WERI-Rb-1 (cell line): ENCODE results near the gene RREB1.

Experiments
- DNase-seq: peaks from one replicate; pipeline ENCODE4 v3.0.0-alpha.2; 2020
- H3K27ac ChIP-seq: fragments of 250-450 bp; sonication (Bioruptor Pico); 2 replicates; pipeline ENCODE4 v1.5.1; 2020; ENCODE audit warnings: mild to moderate bottlenecking, moderate library complexity
- H3K27me3 ChIP-seq: fragments of 250-450 bp; sonication (Bioruptor Pico); 2 replicates; pipeline ENCODE4 v1.5.1; 2021; ENCODE audit warnings: mild to moderate bottlenecking, low read depth, moderate library complexity; ENCODE audit not compliant: insufficient read depth, severe bottlenecking
- H3K36me3 ChIP-seq: fragments of 250-450 bp; sonication (Bioruptor Pico); 2 replicates; pipeline ENCODE4 v1.5.1; 2020; ENCODE audit warnings: mild to moderate bottlenecking, moderate library complexity
- H3K4me3 ChIP-seq: 2 replicates; pipeline ENCODE4 v1.5.1; 2011; ENCODE audit warnings: low read depth, mild to moderate bottlenecking, control low read depth, low read length
- H3K9me3 ChIP-seq: fragments of 250-450 bp; sonication (Bioruptor Pico); 2 replicates; pipeline ENCODE4 v1.5.1; 2021; ENCODE audit warnings: mild to moderate bottlenecking, moderate library complexity; ENCODE audit not compliant: severe bottlenecking
- CTCF ChIP-seq: IDR thresholded peaks from 2 replicates; pipeline ENCODE4 v1.5.1; 2011; ENCODE audit warnings: low read depth, mild to moderate bottlenecking, control low read depth, inconsistent platforms, low read length

Gene RREB1

GRCh38 chr6:7161253-7161623, 53.5 kb downstream of the RREB1 start:
- no peak overlapping the region for H3K27ac ChIP-seq
- no peaks in the 10 kb centered on the region for H3K9me3 ChIP-seq
- DNase-seq: no peak

GRCh38 chr6:7161845-7162244, 54.1 kb downstream of the RREB1 start:
- TF ChIP-seq CTCF: no peak
- Histone ChIP-seq H3K36me3 (peaks cover 30% of the 10 kb centered on the region), H3K9me3 (no peaks in the 10 kb centered on the region), H3K4me3 (no peak overlapping the region), H3K27me3 (no peaks in the 10 kb centered on the region), H3K27ac (no peak overlapping the region)
- no peak for DNase-seq

More at GRCh38 chr6:7161253-7161623, 53.5 kb downstream of the RREB1 start:
- no peak overlapping the region for H3K4me3 ChIP-seq
- TF ChIP-seq CTCF: no peak
- peaks cover 28% of the 10 kb centered on the region for H3K36me3 ChIP-seq
- no peaks in the 10 kb centered on the region for H3K27me3 ChIP-seq

GRCh38 chr6:7163661-7164071, 55.9 kb downstream of the RREB1 start:
- Histone ChIP-seq H3K27me3 (no peaks in the 10 kb centered on the region), H3K27ac (no peak overlapping the region), H3K9me3 (no peaks in the 10 kb centered on the region), H3K4me3 (no peak overlapping the region), H3K36me3 (peaks cover 30% of the 10 kb centered on the region)
- no peak for DNase-seq
- no peak for TF ChIP-seq CTCF

GRCh38 chr6:7164536-7165001, 56.8 kb downstream of the RREB1 start:
- no peaks in the 10 kb centered on the region for H3K27me3 ChIP-seq
- peaks cover 30% of the 10 kb centered on the region for H3K36me3 ChIP-seq
- no peak for DNase-seq
- H3K27ac ChIP-seq: no peak overlapping the region
- no peak for TF ChIP-seq CTCF
- no peaks in the 10 kb centered on the region for H3K9me3 ChIP-seq
- no peak overlapping the region for H3K4me3 ChIP-seq

- H3K9me3 ChIP-seq: no peaks in the 10 kb centered on the region
- TF ChIP-seq CTCF: no peak
- H3K4me3 ChIP-seq: no peak overlapping the region
- H3K36me3 ChIP-seq: peaks cover 30% of the 10 kb centered on the region
- no peaks in the 10 kb centered on the region for H3K27me3 ChIP-seq
- no peak for DNase-seq
- no peak overlapping the region for H3K27ac ChIP-seq
These were observed 57.5 kb downstream of the RREB1 start for GRCh38 chr6:7165002-7165889.

- H3K27ac ChIP-seq: no peak overlapping the region
- TF ChIP-seq CTCF: no peak
- peaks cover 30% of the 10 kb centered on the region for H3K36me3 ChIP-seq
- DNase-seq: no peak
- no peaks in the 10 kb centered on the region for H3K9me3 ChIP-seq
- no peak overlapping the region for H3K4me3 ChIP-seq
- no peaks in the 10 kb centered on the region for H3K27me3 ChIP-seq
These were observed 58.1 kb downstream of the RREB1 start for GRCh38 chr6:7165890-7166267.
